ENCODE results near the gene ZHX3. TPM values are rescaled to one million over a fixed set of nuclear protein-coding genes. Genes with fewer than 3 reads are reported as not detected.

ZHX3 gene
- total and polyA plus RNA-seq, 10 of the 15 experiments (the other 5 are each of a cell fraction or from before 2014, with no cell fraction given), result 1.3 to 14.0 (median 5.0) TPM

GRCh38 chr20:41169162-41169690, 148.3 kb downstream of the ZHX3 start:
- Histone ChIP-seq H3K27me3 (replicated peaks in 1 of 2; ENCODE audit: control insufficient read depth in 2 of 2, insufficient read depth in 2 of 2, low read length in 1 of 2) (no peaks in the 10 kb centered on the region), H2AFZ (ENCODE audit: control insufficient read depth, low read depth, low read length) (no peak overlapping the region), H3K9ac (ENCODE audit: control insufficient read depth, insufficient read depth, low read length) (no peak overlapping the region), H3K4me3 (no peak overlapping the region), H4K20me1 (ENCODE audit: control insufficient read depth, insufficient read depth) (peaks cover 3% of the 10 kb centered on the region; the same call in 1 of the 2 replicates), H3K4me2 (ENCODE audit: control insufficient read depth, insufficient read depth) (no peak overlapping the region), H3K79me2 (ENCODE audit: control insufficient read depth, insufficient read depth, low read length) (no peaks in the 10 kb centered on the region), H3K4me1 (ENCODE audit: control insufficient read depth, insufficient read depth, low read length) (peaks cover 15% of the 10 kb centered on the region), H3K27ac (ENCODE audit: control insufficient read depth, insufficient read depth) (no peak overlapping the region), H3K9me3 (replicated peaks; ENCODE audit: control insufficient read depth, insufficient read depth, low read length) (no peaks in the 10 kb centered on the region), H3K36me3 (ENCODE audit: control insufficient read depth in 2 of 2, insufficient read depth in 2 of 2, low read length in 1 of 2) (peaks cover 39 to 67% of the 10 kb centered on the region in 2 experiments)
- DNase-seq (ENCODE audit: low read depth, low spot score) (no peak), ATAC-seq (no peak), FAIRE-seq (no peak)
- ChIA-PET POLR2A (no interaction called here), SMC1A (ENCODE audit: uncharacterized antibody, unreplicated experiment) (interaction anchor here (0.6 to 4.4 kb wide), 3 partner anchors 34 to 82 kb away, joined by 3 to 27 read pairs (median 5); no protein-coding TSS in a partner anchor), RAD21 (ENCODE audit: unreplicated experiment) (no interaction called here), CTCF (interaction anchor here (0.7 to 0.8 kb wide), 3 partner anchors 10 to 171 kb away, joined by 3 read pairs; partner anchors contain the start of gene LPIN3)
- in situ Hi-C loops (cut with MboI) (no loop called here), intact Hi-C loops (cut with micrococcal nuclease; ENCODE audit: unreplicated experiment) (no loop called here)
- no peak for TF ChIP-seq FOS (IDR thresholded peaks at IDR 0.05; ENCODE audit: borderline replicate concordance, extremely low read depth, insufficient read length)
- no peak for TF ChIP-seq RFX5 (IDR thresholded peaks at IDR 0.05; ENCODE audit: low read depth, low read length)
- TF ChIP-seq NR2C1 (IDR thresholded peaks at IDR 0.05), result no peak
- no peak for TF ChIP-seq STAT1 (conservative IDR thresholded peaks at IDR 0.05)
- TF ChIP-seq BMI1 (IDR thresholded peaks at IDR 0.05; ENCODE audit: borderline replicate concordance), result no peak
- no peak for TF ChIP-seq YY1 (IDR thresholded peaks at IDR 0.05; ENCODE audit: low read depth, low read length)
- no peak for TF ChIP-seq TCF3 (IDR thresholded peaks at IDR 0.05; ENCODE audit: borderline replicate concordance, insufficient read depth, low read depth, low read length)
- no peak for TF ChIP-seq SMAD5 (IDR thresholded peaks at IDR 0.05; ENCODE audit: low read depth)
- WGBS (ENCODE audit: insufficient coverage, insufficient replicate concordance, low lambda C conversion rate, missing lambda C conversion rate), result 97% methylated on average over 9 of the region's 9 CpGs
- BruUV-seq (replicated peaks), result no TSS peak
